NCI-H2107 (cell line): Measurements from ENCODE around the gene NHSL2.

ENCODE experiments used
- DNase-seq: peaks from one replicate; lab custom pipeline; 2025; lab: John Stamatoyannopoulos, UW

Gene NHSL2

GRCh38 chrX:72181178-72182125 is 270.8 kb downstream of the NHSL2 start, which contains the start of gene PIN4:
TSS of gene PIN4 (plus strand) at chrX:72181757. CDS start at chrX:72181786, 29 bp downstream.
- peak; percentile 95 for DNase-seq

- DNase-seq = no peak
Measured at GRCh38 chrX:72182924-72183323, 272.3 kb downstream of the NHSL2 start.

- DNase-seq = no peak
Measured at GRCh38 chrX:72201836-72202536, 291.3 kb downstream of the NHSL2 start.
